GM21526 (cell line): Measurements from ENCODE around the gene C17orf75.

Experiments used
- ATAC-seq: cut with Tn5 transposase; IDR thresholded peaks from one replicate; pipeline ENCODE4 v1.9.1; 2021; ENCODE audit warnings: moderate library complexity; ENCODE audit not compliant: unreplicated experiment, low FRiP score

C17orf75 gene

DNA sequence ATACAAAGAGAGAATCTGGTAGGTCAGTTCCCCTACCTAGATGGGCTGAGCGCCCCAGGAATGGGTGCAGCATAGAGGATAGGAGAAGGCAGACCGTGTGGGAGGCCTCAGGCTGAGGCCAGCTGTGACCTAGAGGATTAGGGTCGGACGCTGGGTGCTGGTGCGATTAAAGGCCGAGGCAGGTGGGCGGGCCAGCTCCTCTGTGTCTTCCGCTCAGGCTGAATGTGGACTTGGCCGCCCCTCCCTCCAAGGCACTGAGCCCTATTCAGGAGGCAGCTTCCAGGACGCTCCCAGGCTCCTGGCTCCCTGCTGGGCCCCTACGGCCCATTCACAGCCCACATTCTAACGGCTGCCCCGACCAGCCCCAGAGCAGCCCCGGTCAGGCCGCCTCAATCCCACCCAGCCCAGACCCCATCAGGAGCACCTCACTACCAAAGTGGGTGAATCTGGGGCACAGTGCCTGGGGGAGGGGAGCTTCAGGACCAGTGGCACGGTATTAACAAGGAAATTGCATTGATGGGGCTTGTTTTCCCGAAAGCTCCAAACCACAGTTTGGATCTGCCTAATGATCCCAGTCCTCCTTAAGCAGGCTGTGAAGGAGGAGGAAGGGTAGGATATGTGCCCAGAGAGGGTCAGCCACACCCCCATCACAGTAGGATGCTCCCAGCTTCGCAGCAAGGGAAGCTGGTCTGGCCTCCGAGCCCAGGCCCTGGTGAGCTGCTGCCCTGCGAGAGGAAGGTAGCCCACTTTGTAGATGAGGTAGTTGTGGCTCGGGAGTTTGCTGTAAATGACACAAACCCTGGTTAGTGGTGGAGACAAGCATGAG, 61.9 kb downstream of the C17orf75 start:
- no peak for ATAC-seq

DNA sequence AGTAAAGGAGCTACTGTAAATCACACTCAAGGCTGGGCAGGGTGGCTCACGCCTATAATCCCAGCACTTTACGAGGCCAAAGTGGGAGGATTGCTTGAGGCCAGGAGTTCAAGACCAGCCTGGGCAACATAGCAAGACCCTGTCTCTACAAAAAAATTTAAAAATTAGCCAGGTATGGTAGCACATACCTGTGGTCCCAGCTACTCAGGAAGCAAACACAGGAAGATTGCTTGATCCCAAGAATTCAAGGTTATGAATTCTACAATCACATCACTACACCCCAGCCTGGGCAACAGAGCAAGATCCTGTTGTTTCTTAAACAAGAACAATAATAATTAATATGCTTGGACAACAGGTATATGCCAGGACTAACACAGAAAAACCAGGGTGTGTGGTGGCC, 63.2 kb downstream of the C17orf75 start:
- ATAC-seq: no peak
